Measurements from ENCODE around the gene SPR. TPM values are rescaled to one million over a fixed set of nuclear protein-coding genes. Genes with fewer than 3 reads are reported as not detected.

Gene SPR
- total and polyA plus RNA-seq, 2 of the 13 experiments (the other 11 are each of a cell fraction or from before 2014, with no cell fraction given): 34.0 to 96.0 TPM

- no peak for TF ChIP-seq PRDM4 (CRISPR knock-in tag; IDR thresholded peaks at IDR 0.05; ENCODE audit: borderline replicate concordance)
- peak; percentile 71 for TF ChIP-seq GABPB1 (CRISPR knock-in tag; IDR thresholded peaks at IDR 0.05)
- no peak for TF ChIP-seq AHR (CRISPR knock-in tag; IDR thresholded peaks at IDR 0.05)
- no peak; the same call in 1 of the 2 replicates for TF ChIP-seq ZNF605 (CRISPR knock-in tag; IDR thresholded peaks at IDR 0.05)
- no peak for TF ChIP-seq PHF8 (CRISPR knock-in tag; IDR thresholded peaks at IDR 0.05)
- 0 out of 2 replicates have a peak, but pooled peaks have one; percentile 8 for TF ChIP-seq PITX1 (CRISPR knock-in tag; IDR thresholded peaks at IDR 0.05)
- no peak for TF ChIP-seq E2F1 (CRISPR knock-in tag; IDR thresholded peaks at IDR 0.05)
- TF ChIP-seq JDP2 (CRISPR knock-in tag; IDR thresholded peaks at IDR 0.05; ENCODE audit: borderline replicate concordance): no peak
- TF ChIP-seq ZMYM4 (CRISPR knock-in tag; IDR thresholded peaks at IDR 0.05): peak; percentile 44; the same call in 1 of the 2 replicates
- no peak for TF ChIP-seq SETDB1 (CRISPR knock-in tag; IDR thresholded peaks at IDR 0.05; ENCODE audit: borderline replicate concordance)
- TF ChIP-seq STAG1 (CRISPR knock-in tag; IDR thresholded peaks at IDR 0.05): peak; percentile 93
- TF ChIP-seq ZNF280B (CRISPR knock-in tag; IDR thresholded peaks at IDR 0.05; ENCODE audit: borderline replicate concordance): 0 out of 2 replicates have a peak, but pooled peaks have one; percentile 48
- no peak for TF ChIP-seq NFATC3 (CRISPR knock-in tag; IDR thresholded peaks at IDR 0.05)
- peak; percentile 85; the same call in 1 of the 2 replicates for TF ChIP-seq SMC3 (IDR thresholded peaks at IDR 0.05; ENCODE audit: low read length)
- no peak for TF ChIP-seq CBX2 (IDR thresholded peaks at IDR 0.05; ENCODE audit: low read depth, low read length)
- no peak for TF ChIP-seq CBX2 (CRISPR knock-in tag; IDR thresholded peaks at IDR 0.05; ENCODE audit: low read depth)
- TF ChIP-seq WIZ (CRISPR knock-in tag; IDR thresholded peaks at IDR 0.05): no peak
- TF ChIP-seq CEBPG (CRISPR knock-in tag; IDR thresholded peaks at IDR 0.05): no peak
- TF ChIP-seq THAP11 (CRISPR knock-in tag; IDR thresholded peaks at IDR 0.05): 0 out of 2 replicates have a peak, but pooled peaks have one; percentile 18
- peak; percentile 56; the same call in 1 of the 2 replicates for TF ChIP-seq PPARG (CRISPR knock-in tag; conservative IDR thresholded peaks at IDR 0.05)
- TF ChIP-seq RFX3 (CRISPR knock-in tag; IDR thresholded peaks at IDR 0.05): no peak
- peak; percentile 88 for TF ChIP-seq ZNF644 (CRISPR knock-in tag; IDR thresholded peaks at IDR 0.05; ENCODE audit: low read depth)
- TF ChIP-seq HMGXB4 (CRISPR knock-in tag; IDR thresholded peaks at IDR 0.05; ENCODE audit: borderline replicate concordance in 1 of 2, low read depth in 1 of 2): peak in 1 of 2 experiments; percentile 61; a peak in 1 of 4 replicates
These were observed 47.7 kb downstream of the SPR start (continued) for GRCh38 chr2:72934683-72935610.
